ENCODE data around the gene AP5Z1.

The AP5Z1 gene

DNA sequence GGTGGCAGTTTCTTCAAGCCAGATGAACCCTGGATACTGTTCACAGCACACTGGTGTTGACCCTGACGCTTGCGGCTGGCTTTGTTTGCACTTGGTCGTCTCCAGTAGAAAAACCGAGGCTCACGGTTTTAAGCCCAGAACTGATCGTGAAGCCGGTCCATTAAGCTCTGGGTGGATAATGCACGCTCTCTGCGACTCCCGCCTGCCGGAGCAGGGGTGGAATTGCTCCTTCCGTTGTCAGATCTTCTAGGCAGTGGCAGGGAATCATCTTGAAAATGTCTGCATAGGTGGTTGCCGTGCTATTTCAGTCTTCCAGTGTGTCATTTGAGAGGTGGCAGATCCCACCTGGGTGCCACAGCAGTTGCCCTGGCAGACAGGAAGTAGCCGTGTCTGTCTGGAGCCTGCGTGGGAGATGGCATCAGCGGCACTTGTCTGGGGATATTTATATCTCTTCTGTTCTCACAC lies 35.9 kb upstream of the AP5Z1 start:
- TF ChIP-seq, protein P1, sequence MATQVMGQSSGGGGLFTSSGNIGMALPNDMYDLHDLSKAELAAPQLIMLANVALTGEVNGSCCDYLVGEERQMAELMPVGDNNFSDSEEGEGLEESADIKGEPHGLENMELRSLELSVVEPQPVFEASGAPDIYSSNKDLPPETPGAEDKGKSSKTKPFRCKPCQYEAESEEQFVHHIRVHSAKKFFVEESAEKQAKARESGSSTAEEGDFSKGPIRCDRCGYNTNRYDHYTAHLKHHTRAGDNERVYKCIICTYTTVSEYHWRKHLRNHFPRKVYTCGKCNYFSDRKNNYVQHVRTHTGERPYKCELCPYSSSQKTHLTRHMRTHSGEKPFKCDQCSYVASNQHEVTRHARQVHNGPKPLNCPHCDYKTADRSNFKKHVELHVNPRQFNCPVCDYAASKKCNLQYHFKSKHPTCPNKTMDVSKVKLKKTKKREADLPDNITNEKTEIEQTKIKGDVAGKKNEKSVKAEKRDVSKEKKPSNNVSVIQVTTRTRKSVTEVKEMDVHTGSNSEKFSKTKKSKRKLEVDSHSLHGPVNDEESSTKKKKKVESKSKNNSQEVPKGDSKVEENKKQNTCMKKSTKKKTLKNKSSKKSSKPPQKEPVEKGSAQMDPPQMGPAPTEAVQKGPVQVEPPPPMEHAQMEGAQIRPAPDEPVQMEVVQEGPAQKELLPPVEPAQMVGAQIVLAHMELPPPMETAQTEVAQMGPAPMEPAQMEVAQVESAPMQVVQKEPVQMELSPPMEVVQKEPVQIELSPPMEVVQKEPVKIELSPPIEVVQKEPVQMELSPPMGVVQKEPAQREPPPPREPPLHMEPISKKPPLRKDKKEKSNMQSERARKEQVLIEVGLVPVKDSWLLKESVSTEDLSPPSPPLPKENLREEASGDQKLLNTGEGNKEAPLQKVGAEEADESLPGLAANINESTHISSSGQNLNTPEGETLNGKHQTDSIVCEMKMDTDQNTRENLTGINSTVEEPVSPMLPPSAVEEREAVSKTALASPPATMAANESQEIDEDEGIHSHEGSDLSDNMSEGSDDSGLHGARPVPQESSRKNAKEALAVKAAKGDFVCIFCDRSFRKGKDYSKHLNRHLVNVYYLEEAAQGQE (IDR thresholded peaks at IDR 0.05; ENCODE audit: insufficient replicate concordance, low read depth), result no peak
- TF ChIP-seq POLR2AphosphoS5 (IDR thresholded peaks at IDR 0.05; ENCODE audit: low read depth), result no peak
- TF ChIP-seq, protein P2, sequence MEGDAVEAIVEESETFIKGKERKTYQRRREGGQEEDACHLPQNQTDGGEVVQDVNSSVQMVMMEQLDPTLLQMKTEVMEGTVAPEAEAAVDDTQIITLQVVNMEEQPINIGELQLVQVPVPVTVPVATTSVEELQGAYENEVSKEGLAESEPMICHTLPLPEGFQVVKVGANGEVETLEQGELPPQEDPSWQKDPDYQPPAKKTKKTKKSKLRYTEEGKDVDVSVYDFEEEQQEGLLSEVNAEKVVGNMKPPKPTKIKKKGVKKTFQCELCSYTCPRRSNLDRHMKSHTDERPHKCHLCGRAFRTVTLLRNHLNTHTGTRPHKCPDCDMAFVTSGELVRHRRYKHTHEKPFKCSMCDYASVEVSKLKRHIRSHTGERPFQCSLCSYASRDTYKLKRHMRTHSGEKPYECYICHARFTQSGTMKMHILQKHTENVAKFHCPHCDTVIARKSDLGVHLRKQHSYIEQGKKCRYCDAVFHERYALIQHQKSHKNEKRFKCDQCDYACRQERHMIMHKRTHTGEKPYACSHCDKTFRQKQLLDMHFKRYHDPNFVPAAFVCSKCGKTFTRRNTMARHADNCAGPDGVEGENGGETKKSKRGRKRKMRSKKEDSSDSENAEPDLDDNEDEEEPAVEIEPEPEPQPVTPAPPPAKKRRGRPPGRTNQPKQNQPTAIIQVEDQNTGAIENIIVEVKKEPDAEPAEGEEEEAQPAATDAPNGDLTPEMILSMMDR (IDR thresholded peaks at IDR 0.05; ENCODE audit: insufficient read depth, low read length), result no peak
- Histone ChIP-seq H3K27ac (replicated peaks) (no peak overlapping the region), H3K4me3 (replicated peaks; ENCODE audit: insufficient read depth, low read length) (no peak overlapping the region), H3K27me3 (ENCODE audit: insufficient read depth, poor library complexity, severe bottlenecking) (no peaks in the 10 kb centered on the region)
- DNase-seq (ENCODE audit: low read depth in 1 of 2, low spot score in 1 of 2), result no peak

DNA sequence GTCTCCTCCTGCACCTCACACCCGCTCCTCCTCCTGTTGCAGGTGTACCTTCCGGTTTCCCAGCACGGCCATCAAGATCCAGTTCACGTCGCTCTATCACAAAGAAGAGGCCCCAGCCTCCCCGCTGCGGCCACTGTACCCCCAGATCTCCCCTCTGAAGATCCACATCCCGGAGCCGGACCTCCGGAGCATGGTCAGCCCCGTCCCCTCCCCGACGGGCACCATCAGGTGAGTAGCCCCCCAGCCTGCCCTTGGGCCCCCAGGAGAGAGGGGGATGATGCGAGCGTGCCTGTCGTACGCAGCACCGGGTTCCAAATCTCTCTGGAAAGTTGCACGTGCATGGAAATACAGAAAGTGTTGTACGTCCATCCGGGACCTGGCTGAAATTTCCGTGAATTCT lies 34.6 kb upstream of the AP5Z1 start:
- TF ChIP-seq, protein P1 (IDR thresholded peaks at IDR 0.05; ENCODE audit: insufficient replicate concordance, low read depth), result no peak
- TF ChIP-seq GABPA (IDR thresholded peaks at IDR 0.05; ENCODE audit: low read depth) (no peak), POLR2AphosphoS5 (IDR thresholded peaks at IDR 0.05; ENCODE audit: low read depth) (no peak), SPI1 (IDR thresholded peaks at IDR 0.05; ENCODE audit: borderline replicate concordance, low read depth) (no peak)
- TF ChIP-seq, protein P2 (IDR thresholded peaks at IDR 0.05; ENCODE audit: insufficient read depth, low read length), result no peak
- Histone ChIP-seq H3K27me3 (ENCODE audit: insufficient read depth, poor library complexity, severe bottlenecking) (no peaks in the 10 kb centered on the region), H3K4me3 (replicated peaks; ENCODE audit: insufficient read depth, low read length) (no peak overlapping the region), H3K27ac (replicated peaks) (no peak overlapping the region)
- no peak for DNase-seq (ENCODE audit: low read depth in 1 of 2, low spot score in 1 of 2)

DNA sequence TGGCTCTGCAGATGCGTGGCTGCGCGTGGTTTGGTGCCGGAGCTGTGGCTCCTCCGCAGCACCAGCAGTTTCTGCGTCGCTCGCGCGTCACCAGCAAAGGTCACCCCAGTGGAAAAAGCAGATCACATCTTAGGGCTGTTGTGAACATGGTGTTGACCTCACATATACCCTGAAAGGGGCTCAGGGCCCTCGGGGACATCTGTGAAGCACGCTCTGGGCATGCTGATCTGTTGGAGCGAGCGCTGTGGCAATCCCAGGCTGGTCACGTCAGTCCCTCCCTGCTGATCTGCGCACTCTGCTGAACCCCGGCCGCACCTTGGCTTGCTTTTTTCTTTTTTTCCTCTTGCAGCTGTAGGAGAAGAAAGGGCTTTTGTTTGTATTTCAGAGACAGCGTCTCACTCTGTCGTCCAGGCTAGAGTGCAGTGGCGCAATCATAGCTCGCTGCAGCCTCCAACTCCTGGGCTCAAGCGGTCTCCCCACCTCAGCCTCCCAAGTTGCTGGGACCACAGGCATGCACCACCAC lies 33.3 kb upstream of the AP5Z1 start:
- Histone ChIP-seq H3K4me3 (replicated peaks; ENCODE audit: insufficient read depth, low read length) (no peak overlapping the region), H3K27ac (replicated peaks) (no peak overlapping the region), H3K27me3 (ENCODE audit: insufficient read depth, poor library complexity, severe bottlenecking) (no peaks in the 10 kb centered on the region)
- no peak for DNase-seq (ENCODE audit: low read depth in 1 of 2, low spot score in 1 of 2)
- no peak for TF ChIP-seq POLR2AphosphoS5 (IDR thresholded peaks at IDR 0.05; ENCODE audit: low read depth)
- no peak for TF ChIP-seq SPI1 (IDR thresholded peaks at IDR 0.05; ENCODE audit: borderline replicate concordance, low read depth)
- TF ChIP-seq, protein P2 (IDR thresholded peaks at IDR 0.05; ENCODE audit: insufficient read depth, low read length), result no peak
- TF ChIP-seq, protein P1 (IDR thresholded peaks at IDR 0.05; ENCODE audit: insufficient replicate concordance, low read depth), result no peak
- TF ChIP-seq GABPA (IDR thresholded peaks at IDR 0.05; ENCODE audit: low read depth), result no peak
